HG03135 (cell line): Measurements from ENCODE around the gene DNAL1.

Experiments used
- ATAC-seq: cut with Tn5 transposase; IDR thresholded peaks from one replicate; pipeline ENCODE4 v1.9.1; 2021; ENCODE audit warnings: mild to moderate bottlenecking, moderate library complexity; ENCODE audit not compliant: unreplicated experiment

The DNAL1 gene

DNA sequence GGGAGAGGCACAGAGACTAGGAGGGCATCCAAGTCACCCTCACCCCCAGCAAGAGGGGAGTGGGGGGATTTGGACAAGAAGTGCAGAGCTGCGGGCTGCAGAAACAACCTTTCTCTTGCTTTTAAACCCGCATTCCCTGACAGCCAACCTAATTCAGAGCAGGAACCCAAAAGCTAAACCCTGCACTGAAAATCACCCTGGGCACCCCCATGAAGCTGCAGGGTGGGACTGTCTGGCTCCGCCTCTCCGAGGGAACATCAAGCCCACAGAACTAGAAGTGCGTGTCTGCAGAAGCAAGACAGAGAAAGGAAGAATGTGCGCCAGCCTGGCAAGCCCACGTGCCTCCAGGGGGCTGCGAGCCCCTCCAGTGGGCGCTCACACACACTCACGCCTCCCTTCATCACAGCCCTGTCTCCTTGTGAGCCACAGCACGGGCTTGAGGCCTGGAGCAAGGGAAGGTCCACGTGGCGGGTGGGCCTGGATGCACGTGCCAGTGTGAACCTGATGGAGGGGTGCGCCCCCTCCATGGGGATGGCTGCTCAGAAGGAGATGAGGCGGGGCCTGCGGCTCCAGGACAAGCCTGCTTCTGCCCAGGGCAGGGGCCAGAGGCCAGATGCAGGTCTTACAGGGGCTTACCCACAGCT is 97.2 kb downstream of the DNAL1 start:
- no peak for ATAC-seq

DNA sequence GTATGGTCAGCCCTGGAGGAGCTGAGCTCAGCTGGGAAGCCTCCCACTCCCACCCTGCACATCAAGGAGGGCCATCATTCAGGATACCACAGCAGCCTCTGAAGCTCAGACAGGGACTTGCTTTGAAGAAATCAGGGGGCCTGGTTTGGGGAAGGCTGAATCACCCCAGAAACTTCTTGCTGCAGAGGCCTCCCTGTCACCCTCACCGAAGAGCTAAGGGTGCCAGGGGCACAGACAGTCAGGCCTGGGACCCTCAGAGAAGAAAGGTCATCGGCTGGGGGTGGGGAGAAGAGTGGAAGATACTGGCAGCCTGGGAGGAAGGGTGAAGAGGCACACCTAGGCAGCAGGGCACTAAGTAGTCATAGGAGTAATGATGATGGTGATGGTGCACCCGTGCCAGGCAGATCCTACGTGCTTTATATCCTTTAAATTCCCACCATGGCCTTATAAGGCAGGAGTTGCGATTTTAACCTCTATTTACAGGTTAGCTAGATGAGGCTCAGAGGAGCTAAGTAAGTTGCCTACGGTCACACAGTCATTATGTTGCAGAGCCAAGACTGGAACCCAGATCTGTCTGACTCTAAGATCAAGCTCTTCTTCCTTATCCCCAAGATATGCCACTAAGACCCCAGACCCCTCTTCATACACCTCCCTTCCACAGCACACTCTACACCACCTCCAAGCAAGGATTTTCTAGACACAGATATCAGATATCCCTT is 97.9 kb downstream of the DNAL1 start:
- ATAC-seq, result no peak

DNA sequence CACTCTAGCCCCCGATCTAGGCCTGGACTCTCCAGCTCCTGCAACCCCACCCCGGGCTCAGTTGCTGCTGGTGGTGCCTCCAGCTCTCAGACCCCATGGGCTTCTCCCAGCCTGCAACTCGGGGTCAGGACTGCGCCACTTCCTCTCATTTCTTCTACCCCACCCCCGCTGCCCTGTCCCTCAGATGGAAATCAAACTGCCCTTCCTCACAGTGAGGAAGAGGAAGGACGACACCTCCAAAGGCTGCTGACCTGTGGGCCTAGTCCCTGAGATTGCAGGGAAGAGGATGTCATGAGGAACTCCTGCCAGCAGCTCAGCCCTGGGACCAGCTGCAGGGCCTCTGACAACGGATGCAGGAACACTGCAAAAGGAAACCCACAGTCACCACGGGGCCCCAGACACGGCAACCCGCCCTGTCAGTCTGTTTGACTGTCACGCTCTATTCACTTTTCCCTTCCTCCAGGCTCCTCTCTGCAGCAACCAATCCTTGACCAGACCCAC is 98.7 kb downstream of the DNAL1 start:
- peak; percentile 47 for ATAC-seq

DNA sequence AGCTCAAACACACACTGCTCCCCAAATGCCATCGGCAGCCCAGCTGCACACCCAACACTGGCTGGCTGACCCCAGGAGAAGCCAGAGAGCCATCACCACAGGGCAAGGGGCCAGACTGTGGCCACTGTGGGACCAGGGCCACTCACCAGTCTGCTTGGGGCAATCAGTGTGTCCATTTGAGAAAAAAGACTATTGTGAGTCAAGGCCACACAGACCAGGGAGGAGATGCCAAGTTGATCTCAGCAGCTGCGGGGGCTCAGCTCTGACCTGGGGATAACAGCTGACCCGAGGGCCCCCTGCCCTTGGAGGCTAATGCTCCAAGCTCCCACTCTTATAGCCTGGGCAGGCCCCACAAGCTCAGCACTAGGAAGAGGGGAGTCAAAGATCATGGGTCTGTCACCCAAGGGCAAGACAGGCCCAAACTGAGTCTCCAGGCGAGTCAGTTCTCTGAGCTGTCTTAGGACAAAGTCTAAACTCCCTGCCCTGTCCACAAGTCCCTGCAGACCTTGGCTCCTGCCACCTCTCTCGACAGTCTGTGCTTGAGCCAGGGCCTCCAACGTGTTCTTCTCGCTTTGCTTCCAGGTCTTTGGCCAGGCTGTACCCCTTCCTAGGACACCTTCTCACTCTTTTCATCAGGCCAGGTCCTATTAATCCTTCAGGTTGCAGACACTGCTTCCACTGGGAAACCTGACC is 99.5 kb downstream of the DNAL1 start:
- no peak for ATAC-seq

DNA sequence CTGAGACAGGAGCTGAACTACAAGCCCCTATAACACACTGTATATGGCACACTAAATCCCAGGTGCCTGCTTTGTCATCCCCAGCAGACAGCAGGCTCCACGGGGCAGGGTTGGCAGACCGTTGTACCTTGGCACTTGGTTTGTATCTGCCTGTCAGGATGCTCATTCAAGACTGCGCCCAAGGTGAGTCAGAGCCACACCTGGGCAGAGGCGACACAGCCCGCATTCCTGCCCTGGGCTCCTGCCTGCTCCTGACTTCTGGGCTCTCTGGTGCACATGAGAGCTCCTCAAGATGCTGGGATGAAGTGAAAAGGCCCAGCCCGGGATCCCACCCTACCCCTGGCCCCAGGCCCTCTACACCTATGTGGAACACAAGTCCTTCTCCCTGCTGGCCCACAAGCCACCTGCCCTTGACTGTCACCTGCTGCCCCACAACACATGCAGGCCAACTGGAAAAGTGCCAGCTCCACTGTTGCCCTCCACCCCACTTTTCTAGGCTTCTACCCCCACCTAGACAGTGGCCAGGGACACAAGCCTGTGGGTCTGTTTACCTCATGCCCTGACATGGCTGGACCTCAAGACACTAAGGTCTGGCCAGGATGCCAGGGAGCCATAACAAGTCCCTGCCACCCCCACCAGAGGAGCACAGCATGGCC is 100.2 kb downstream of the DNAL1 start:
- ATAC-seq, result no peak

DNA sequence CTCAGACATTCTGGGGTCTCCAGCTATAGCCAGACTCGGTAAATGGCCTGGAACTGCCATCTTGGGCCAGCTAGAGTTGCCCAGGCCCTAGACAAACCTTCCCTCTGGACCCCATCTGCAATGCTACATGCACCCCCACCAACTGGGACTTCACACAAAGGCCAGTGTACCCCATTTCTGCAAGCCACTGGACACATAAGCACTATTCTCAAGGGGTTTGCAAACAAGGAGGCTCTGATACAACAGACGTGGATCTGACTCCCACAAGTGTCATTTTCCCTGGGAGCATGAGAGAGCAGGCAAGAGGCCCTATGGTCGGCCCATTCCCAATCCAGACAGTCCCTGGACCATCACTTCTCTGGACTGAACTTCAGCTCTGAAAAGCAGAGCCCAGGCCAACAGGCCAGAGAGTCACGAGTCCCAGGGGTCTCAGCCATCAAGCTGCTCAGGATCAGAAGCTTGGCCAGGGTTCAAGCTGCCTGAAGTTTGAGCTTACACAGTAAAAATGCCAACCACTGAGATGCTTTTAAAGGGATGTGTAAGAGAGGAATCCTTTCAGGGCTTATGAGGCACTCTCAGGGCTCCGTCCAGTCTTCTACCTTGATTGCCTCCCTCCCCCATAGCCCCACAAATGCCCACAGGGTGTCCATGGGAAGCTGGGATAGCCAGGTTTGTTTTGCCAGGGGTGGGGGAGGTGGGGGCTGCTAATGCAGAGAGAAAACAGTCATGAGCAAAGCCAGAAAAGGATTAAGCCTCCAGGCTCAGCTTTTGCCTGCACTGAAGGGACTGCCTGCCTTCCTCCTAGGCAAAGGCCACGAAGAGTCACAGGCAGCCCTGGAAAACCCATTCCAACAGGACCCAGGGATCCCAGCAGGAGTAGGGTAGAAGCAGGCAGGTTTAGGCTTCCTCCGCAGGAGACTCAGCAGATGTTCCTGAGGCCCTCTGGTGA is 101.1 kb downstream of the DNAL1 start:
- ATAC-seq, result no peak

DNA sequence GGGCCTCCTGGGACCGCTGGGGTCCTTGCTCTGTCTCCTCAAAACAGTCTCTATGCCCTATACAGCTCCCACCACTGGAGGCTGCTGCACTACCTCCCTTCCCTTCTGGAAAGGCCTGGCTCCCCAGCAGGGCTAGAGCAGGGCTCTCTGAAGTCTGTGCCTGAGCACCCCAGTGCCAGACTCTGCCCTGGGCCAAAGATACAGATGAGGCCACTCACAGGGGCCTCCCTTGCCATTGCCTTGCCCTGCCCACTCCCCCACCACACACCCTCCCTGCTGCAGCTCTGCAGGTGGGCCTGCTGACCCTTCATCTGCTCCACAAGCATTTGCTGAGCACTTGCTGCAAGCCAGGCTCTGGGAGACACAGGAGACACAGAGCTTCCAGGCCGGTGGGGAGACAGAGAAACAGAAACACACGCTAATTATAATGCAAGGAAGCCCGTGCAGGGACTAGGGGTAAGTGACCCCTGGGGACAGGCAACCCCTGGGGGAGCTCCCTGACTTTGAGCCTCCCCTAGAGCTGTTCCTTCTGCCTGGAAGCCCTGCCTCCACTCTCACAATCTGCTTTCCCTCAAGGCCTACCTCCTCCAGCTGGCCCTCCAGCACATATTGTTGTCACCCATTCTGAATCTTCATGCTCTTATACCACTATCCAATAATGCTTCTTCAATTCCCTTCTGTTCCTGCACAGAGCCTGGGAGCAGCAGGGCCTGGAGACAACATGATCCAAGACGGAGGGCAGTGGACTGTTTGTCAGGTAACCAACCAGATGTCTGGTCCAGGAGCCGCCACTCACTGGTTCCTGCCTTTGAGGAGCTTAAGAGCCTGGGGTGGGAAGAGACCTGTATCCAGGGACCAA is 102.0 kb downstream of the DNAL1 start:
- ATAC-seq, result no peak

DNA sequence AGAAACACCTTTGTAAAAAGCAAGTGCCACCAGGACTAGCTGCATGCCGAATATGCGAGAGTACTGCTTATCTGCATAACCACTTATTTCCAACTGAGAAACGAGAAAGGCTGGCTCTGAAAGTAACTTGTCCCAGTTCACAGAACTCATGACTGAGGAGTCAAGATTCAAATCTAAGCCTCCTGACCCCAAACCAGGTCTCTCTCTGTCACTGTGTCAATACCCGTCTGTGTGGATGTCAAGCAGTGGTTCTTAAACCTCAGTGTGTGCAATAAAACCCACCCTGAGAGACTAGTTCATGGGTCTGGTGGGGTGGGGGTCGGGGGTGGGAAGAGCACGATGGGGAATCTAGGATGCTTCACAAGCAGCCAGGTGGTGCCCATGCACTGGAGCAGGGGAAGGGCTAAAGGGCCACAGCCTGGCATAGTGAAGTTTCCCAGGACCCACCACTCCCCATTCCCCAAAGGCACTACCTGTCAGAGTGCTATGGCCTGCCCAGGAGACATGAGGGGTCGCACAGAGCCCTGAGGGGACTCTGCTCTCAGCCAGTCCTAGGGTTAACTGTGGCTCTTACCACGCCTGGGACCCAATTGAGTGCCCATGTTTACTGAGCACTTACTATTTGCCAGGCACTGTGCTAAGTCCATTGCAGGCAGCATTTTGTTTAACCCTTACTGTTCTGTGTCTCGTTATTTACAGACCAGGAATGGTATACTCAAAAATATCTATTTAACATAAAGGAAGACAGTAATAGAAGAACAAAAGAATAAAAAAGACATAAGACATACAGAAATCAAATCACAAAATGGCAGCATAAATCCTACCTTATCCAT is 102.8 kb downstream of the DNAL1 start:
- ATAC-seq, result no peak

DNA sequence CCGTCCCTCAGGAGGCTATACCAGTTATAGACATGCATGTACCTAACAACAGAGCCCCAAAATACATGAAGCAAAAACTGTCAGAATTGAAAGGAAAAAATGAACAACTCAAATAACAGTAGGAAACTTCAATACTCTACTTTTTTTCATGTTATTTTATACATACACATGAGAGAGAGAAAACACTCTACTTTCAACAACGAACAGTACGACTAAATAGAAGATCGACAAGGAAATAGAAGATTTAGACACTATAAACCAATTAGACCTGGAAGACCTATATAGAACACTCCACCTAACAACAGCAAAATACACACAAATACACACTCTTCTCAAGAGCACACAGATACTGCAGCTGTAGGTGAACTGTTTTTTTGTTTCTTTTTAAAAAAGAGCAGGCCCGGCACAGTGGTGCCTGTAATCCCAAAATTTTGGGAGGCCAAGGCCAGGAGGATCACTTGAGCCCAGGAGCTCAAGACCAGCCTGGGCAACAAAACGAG is 104.1 kb downstream of the DNAL1 start:
- ATAC-seq, result no peak

DNA sequence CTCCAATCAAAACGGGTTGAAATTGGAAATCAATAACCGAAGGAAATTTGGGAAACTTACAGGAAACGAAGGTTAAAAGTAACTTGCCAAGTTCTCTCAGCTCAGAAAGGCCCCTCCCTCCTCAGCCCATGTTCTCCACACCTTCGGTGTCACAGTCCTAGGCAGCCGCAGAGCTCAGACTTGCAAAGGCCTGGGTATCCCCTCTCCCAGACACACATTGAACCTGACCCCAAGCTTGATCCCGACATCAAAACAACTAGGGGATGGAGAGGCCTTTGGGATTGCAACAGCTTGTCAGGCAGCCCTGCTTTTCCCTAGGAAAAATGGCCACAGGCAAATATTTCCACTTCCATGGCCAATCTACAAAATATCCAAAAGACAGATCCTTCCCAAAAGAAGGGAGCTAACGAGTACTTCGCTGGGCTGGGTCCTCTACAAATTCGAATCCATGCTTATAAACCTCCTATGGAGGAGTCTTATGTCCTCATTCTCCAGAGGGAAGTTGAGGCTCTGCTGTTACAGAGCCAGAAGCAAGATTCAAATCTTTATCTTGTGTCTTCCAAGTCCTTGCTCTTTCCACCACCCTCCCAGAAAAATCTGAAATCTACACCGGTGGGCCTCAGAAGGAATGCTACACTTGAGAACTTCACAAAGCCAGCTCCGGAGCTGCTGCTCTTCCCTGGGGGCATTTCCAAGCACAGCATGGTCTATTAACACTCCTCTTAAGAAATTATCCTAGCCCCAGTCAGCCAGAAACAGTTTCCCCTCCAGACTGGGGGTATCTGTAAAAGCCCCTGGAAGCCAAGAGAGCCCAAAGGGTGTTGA is 105.1 kb downstream of the DNAL1 start:
- no peak for ATAC-seq

DNA sequence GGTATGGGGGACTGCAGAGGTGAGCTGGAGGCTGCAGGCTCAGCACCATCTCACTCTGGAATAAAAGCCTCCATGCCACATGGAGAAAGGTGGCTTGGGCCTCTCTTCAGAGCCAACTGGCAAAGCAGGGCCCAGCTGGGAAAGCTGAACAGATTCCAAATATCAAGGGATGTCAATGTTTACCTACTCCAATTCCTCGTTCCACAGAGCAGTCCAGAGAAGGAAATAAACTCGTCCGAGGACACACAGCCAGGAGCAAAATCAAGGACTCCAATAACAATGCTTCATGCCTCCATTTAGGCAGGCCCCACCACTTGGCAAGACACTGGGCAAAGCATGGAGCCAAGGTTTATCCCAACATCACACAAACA is 105.7 kb downstream of the DNAL1 start:
- no peak for ATAC-seq

DNA sequence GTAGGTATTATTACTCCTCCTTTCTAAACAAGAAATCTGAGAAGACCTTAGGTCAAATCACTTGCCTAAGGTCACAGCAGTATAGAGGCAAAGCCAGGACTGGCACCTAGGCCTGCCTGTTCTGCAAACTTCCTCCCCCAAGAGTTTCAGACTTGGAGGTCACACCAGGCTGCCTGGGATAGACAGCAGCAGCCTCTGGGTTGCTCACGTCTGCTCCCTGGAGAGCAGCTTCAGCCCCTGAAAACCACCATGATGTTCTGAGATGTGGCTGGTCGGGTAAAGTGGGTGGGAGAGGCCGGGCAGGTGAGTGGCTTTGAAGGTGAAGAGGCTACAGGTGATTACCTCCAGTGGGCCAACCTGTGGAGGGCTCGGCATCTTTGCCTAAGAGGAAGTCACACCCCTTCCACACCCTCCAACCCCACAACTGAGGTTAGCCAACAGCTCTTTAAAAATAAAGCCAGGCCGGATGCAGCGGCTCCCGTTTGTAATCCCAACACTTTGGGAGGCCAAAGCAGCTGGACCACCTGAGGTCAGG is 106.4 kb downstream of the DNAL1 start:
- ATAC-seq, result no peak

DNA sequence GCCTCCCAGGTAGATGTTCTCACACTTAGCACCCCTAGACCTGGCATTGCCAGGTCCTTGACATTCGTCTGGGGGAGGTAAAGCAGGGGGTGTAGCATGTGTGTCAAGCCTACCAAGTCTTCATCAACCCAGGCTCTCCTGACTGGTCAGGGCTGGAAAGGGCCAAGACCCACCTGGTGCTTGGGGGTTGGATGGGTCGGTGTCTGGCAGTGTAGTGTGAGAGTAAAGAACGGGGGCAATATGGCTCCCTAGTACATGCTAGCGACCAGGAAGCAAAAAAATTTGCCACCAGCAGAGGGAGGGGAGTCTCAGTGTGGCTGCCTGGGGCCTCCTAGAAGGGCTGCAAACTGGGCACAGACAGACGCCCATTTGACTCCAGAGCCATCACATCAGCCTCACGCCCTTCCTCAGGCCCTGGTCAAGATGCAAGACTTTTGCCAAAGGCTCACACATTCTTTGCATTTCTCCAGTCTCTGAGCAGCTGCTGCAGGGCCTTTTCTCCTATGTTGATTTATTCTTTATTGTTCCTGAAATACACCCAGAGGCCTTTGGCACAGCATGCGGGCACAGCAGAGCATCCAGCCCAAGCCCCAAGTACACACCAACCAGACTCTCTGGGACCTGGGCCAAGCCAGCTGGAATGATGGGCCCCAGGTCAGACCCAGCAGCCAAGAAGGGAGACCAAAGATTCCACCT is 107.7 kb downstream of the DNAL1 start:
- no peak for ATAC-seq
